Glutamatergic neuron (in vitro differentiated cells): ENCODE data around the gene JMY. TPM values are rescaled to one million over a fixed set of nuclear protein-coding genes. Genes with fewer than 3 reads are reported as not detected.

Experiments used
- DNase-seq: peaks from one replicate; pipeline ENCODE4 v3.0.0; 2022
- H3K27ac Mint-ChIP-seq: one replicate; pipeline ENCODE4 v1.8.0; 2020; ENCODE audit warnings: mild to moderate bottlenecking, mixed read lengths, inconsistent platforms; ENCODE audit not compliant: unreplicated experiment
- H3K27me3 Mint-ChIP-seq: one replicate; pipeline ENCODE4 v1.8.0; 2020; ENCODE audit warnings: mild to moderate bottlenecking, moderate library complexity, mixed read lengths, inconsistent platforms; ENCODE audit not compliant: unreplicated experiment
- H3K36me3 Mint-ChIP-seq: one replicate; pipeline ENCODE4 v1.8.0; 2020; ENCODE audit warnings: mild to moderate bottlenecking, mixed read lengths, inconsistent platforms; ENCODE audit not compliant: unreplicated experiment
- H3K4me1 Mint-ChIP-seq: one replicate; pipeline ENCODE4 v1.8.0; 2020; ENCODE audit warnings: mild to moderate bottlenecking, low read depth, mixed read lengths, inconsistent platforms; ENCODE audit not compliant: unreplicated experiment
- H3K4me3 Mint-ChIP-seq: one replicate; pipeline ENCODE4 v1.8.0; 2020; ENCODE audit warnings: mild to moderate bottlenecking, mixed read lengths, inconsistent platforms; ENCODE audit not compliant: unreplicated experiment
- H3K9me3 Mint-ChIP-seq: one replicate; pipeline ENCODE4 v1.8.0; 2020; ENCODE audit warnings: mild to moderate bottlenecking, moderate library complexity, mixed read lengths, inconsistent platforms; ENCODE audit not compliant: unreplicated experiment
- CTCF ChIP-seq: fragments of 200-600 bp; sonication (generic); IDR thresholded peaks from one replicate; pipeline ENCODE4 v1.5.0; 2021; ENCODE audit not compliant: partially characterized antibody, unreplicated experiment
- total RNA-seq: library from RNA; stranded (reverse); fragmentation: NEBNext Ultra II Directional; extraction: Animal tissue kit (Norgen Biotek cat#: 25700); gene quantifications from one replicate; pipeline ENCODE4 v1.2.1, GENCODE V29; 2021; ENCODE audit not compliant: unreplicated experiment

JMY gene
- total RNA-seq, 1 donor from 2014 or later = 22.2 TPM

GRCh38 chr5:79263290-79263689, 27.4 kb downstream of the JMY start:
- Mint-ChIP-seq H3K27me3 (no peaks in the 10 kb centered on the region), H3K27ac (no peak overlapping the region), H3K36me3 (no peaks in the 10 kb centered on the region), H3K4me1 (peaks cover 5% of the 10 kb centered on the region), H3K9me3 (peaks cover 2% of the 10 kb centered on the region), H3K4me3 (no peak overlapping the region)
- TF ChIP-seq CTCF = no peak
- no peak for DNase-seq

GRCh38 chr5:79267180-79267579, 31.2 kb downstream of the JMY start:
- no peaks in the 10 kb centered on the region for H3K27me3 Mint-ChIP-seq
- peaks cover 4% of the 10 kb centered on the region for H3K9me3 Mint-ChIP-seq
- DNase-seq = no peak
- no peak for TF ChIP-seq CTCF
- peaks cover 2% of the 10 kb centered on the region for H3K4me1 Mint-ChIP-seq
- H3K4me3 Mint-ChIP-seq = no peak overlapping the region
- H3K27ac Mint-ChIP-seq = peak overlapping the region; percentile 8
- peaks cover 4% of the 10 kb centered on the region for H3K36me3 Mint-ChIP-seq

GRCh38 chr5:79269733-79270166, 33.8 kb downstream of the JMY start:
- no peaks in the 10 kb centered on the region for H3K4me1 Mint-ChIP-seq
- no peak overlapping the region for H3K4me3 Mint-ChIP-seq
- TF ChIP-seq CTCF = no peak
- peaks cover 5% of the 10 kb centered on the region for H3K36me3 Mint-ChIP-seq
- no peak for DNase-seq
- H3K9me3 Mint-ChIP-seq = peaks cover 4% of the 10 kb centered on the region
- H3K27ac Mint-ChIP-seq = no peak overlapping the region
- H3K27me3 Mint-ChIP-seq = no peaks in the 10 kb centered on the region

GRCh38 chr5:79273341-79273740, 37.4 kb downstream of the JMY start:
- H3K4me3 Mint-ChIP-seq = no peak overlapping the region
- DNase-seq = no peak
- peaks cover 1% of the 10 kb centered on the region for H3K27me3 Mint-ChIP-seq
- peaks cover 2% of the 10 kb centered on the region for H3K9me3 Mint-ChIP-seq
- H3K36me3 Mint-ChIP-seq = peaks cover 5% of the 10 kb centered on the region
- no peak overlapping the region for H3K27ac Mint-ChIP-seq
- no peak for TF ChIP-seq CTCF
- no peaks in the 10 kb centered on the region for H3K4me1 Mint-ChIP-seq

- no peak for DNase-seq
- no peak overlapping the region for H3K27ac Mint-ChIP-seq
- no peaks in the 10 kb centered on the region for H3K36me3 Mint-ChIP-seq
- no peaks in the 10 kb centered on the region for H3K4me1 Mint-ChIP-seq
- H3K4me3 Mint-ChIP-seq = no peak overlapping the region
- H3K9me3 Mint-ChIP-seq = no peaks in the 10 kb centered on the region
- H3K27me3 Mint-ChIP-seq = no peaks in the 10 kb centered on the region
- no peak for TF ChIP-seq CTCF
Observed at GRCh38 chr5:79284846-79285245, 48.9 kb downstream of the JMY start.
